ENCODE results near the gene DIRAS2. TPM values are rescaled to one million over a fixed set of nuclear protein-coding genes. Genes with fewer than 3 reads are reported as not detected.

The DIRAS2 gene
- total RNA-seq, 1 experiment from 2014 or later = not detected

DNA sequence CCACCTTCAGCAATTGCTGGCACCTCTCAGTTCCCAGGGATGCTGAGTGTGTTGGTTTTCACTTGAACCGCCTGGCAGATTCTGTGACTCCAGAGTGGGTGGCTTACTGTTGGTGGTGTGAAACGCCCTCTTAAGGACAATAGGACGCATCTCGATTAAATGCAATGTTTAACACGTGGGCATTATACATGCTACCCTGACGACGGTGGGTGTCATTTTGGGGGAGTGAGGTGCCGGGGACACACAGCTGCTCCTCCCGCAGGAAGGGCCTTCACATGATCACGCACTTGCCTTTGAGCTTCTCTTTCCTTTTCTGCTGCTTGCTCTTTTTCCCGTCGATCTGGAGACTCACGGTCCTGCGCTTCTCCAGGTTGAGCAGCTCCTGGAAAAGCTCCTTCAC, 29.7 kb downstream of the DIRAS2 start:
- Histone ChIP-seq H3K4me3 (ENCODE audit: low read depth, low read length, poor library complexity, severe bottlenecking) (no peak overlapping the region), H3K36me3 (ENCODE audit: insufficient read depth, low read length, poor library complexity, severe bottlenecking) (no peaks in the 10 kb centered on the region), H3K9me3 (ENCODE audit: low read depth, low read length, poor library complexity, severe bottlenecking) (no peaks in the 10 kb centered on the region), H3K4me1 (ENCODE audit: insufficient read depth, low read length, poor library complexity, severe bottlenecking) (no peaks in the 10 kb centered on the region), H3K27ac (ENCODE audit: low read depth, low read length, poor library complexity, severe bottlenecking) (no peak overlapping the region), H3K27me3 (replicated peaks; ENCODE audit: insufficient read depth, low read depth, low read length, poor library complexity) (no peaks in the 10 kb centered on the region)
- DNase-seq (ENCODE audit: low spot score) = no peak
- BruUV-seq (replicated peaks) = no TSS peak
- ChIA-PET POLR2A (ENCODE audit: low non-redundant PET) (no interaction called here), CTCF (no interaction called here)
- intact Hi-C loops (cut with micrococcal nuclease; ENCODE audit: unreplicated experiment) = no loop called here
- TF ChIP-seq EZH2 (IDR thresholded peaks at IDR 0.05; ENCODE audit: borderline replicate concordance, low read depth, low read length, poor library complexity, severe bottlenecking) = no peak
- TF ChIP-seq, protein P1, sequence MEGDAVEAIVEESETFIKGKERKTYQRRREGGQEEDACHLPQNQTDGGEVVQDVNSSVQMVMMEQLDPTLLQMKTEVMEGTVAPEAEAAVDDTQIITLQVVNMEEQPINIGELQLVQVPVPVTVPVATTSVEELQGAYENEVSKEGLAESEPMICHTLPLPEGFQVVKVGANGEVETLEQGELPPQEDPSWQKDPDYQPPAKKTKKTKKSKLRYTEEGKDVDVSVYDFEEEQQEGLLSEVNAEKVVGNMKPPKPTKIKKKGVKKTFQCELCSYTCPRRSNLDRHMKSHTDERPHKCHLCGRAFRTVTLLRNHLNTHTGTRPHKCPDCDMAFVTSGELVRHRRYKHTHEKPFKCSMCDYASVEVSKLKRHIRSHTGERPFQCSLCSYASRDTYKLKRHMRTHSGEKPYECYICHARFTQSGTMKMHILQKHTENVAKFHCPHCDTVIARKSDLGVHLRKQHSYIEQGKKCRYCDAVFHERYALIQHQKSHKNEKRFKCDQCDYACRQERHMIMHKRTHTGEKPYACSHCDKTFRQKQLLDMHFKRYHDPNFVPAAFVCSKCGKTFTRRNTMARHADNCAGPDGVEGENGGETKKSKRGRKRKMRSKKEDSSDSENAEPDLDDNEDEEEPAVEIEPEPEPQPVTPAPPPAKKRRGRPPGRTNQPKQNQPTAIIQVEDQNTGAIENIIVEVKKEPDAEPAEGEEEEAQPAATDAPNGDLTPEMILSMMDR (conservative IDR thresholded peaks at IDR 0.05; ENCODE audit: low read depth, low read length) = no peak

DNA sequence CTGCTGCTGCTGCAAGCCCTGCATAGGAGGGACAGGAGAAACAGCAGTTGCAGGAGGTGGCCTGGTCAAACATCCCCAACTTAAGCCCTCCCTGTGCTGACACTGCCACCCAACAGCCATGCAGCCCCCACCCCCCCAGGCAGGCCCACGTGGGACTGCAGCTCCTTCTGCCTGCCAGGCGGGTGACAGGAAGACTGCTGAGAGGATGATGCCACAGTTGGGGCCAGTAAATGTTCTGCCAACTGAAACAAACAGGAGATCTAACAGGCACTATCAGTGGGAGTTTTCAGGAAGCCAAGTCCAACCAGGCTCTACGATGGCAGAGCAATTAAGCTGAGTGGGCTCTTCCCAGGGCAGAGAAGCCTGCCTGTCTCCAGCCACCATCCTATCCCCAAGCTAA, 31.1 kb downstream of the DIRAS2 start:
- no TSS peak for BruUV-seq (replicated peaks)
- intact Hi-C loops (cut with micrococcal nuclease; ENCODE audit: unreplicated experiment) = no loop called here
- no peaks in the 10 kb centered on the region for H3K36me3 ChIP-seq (ENCODE audit: insufficient read depth, low read length, poor library complexity, severe bottlenecking)
- H3K27me3 ChIP-seq (replicated peaks; ENCODE audit: insufficient read depth, low read depth, low read length, poor library complexity) = no peaks in the 10 kb centered on the region
- CTCF ChIA-PET = no interaction called here
- DNase-seq (ENCODE audit: low spot score) = no peak
- POLR2A ChIA-PET (ENCODE audit: low non-redundant PET) = no interaction called here
- H3K4me1 ChIP-seq (ENCODE audit: insufficient read depth, low read length, poor library complexity, severe bottlenecking) = no peaks in the 10 kb centered on the region
- no peak overlapping the region for H3K4me3 ChIP-seq (ENCODE audit: low read depth, low read length, poor library complexity, severe bottlenecking)
- TF ChIP-seq, protein P1 (conservative IDR thresholded peaks at IDR 0.05; ENCODE audit: low read depth, low read length) = no peak
- TF ChIP-seq EZH2 (IDR thresholded peaks at IDR 0.05; ENCODE audit: borderline replicate concordance, low read depth, low read length, poor library complexity, severe bottlenecking) = no peak
- H3K9me3 ChIP-seq (ENCODE audit: low read depth, low read length, poor library complexity, severe bottlenecking) = no peaks in the 10 kb centered on the region
- H3K27ac ChIP-seq (ENCODE audit: low read depth, low read length, poor library complexity, severe bottlenecking) = no peak overlapping the region

DNA sequence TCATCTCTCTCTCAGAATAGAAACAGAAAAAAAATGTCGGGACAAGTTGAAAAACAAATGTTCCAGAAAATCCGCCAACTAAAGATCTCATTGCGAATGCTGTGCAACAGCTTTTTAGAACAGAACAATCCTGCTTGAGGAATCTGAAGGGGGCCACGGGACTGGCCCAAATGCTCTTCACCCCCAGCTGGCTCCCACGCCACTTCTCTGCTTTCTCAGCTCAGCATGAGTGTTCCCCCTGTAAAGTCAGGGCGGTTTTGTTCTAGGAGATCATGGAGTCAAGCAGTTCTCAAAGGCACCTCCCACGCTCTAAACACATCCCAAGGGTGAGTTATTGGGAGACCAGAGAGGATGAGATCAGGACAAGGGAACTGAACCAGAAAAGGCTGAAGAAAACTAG, 31.5 kb downstream of the DIRAS2 start:
- Histone ChIP-seq H3K4me1 (ENCODE audit: insufficient read depth, low read length, poor library complexity, severe bottlenecking) (no peaks in the 10 kb centered on the region), H3K36me3 (ENCODE audit: insufficient read depth, low read length, poor library complexity, severe bottlenecking) (no peaks in the 10 kb centered on the region), H3K27ac (ENCODE audit: low read depth, low read length, poor library complexity, severe bottlenecking) (no peak overlapping the region), H3K4me3 (ENCODE audit: low read depth, low read length, poor library complexity, severe bottlenecking) (no peak overlapping the region), H3K27me3 (replicated peaks; ENCODE audit: insufficient read depth, low read depth, low read length, poor library complexity) (no peaks in the 10 kb centered on the region), H3K9me3 (ENCODE audit: low read depth, low read length, poor library complexity, severe bottlenecking) (no peaks in the 10 kb centered on the region)
- no peak for DNase-seq (ENCODE audit: low spot score)
- TF ChIP-seq, protein P1 (conservative IDR thresholded peaks at IDR 0.05; ENCODE audit: low read depth, low read length) = no peak
- no peak for TF ChIP-seq EZH2 (IDR thresholded peaks at IDR 0.05; ENCODE audit: borderline replicate concordance, low read depth, low read length, poor library complexity, severe bottlenecking)
- BruUV-seq (replicated peaks) = no TSS peak
- intact Hi-C loops (cut with micrococcal nuclease; ENCODE audit: unreplicated experiment) = no loop called here
- CTCF ChIA-PET = no interaction called here
- POLR2A ChIA-PET (ENCODE audit: low non-redundant PET) = no interaction called here
